Upper lobe of right lung (tissue), 1 donor: ENCODE data around the gene BRMS1L. TPM values are rescaled to one million over a fixed set of nuclear protein-coding genes. Genes with fewer than 3 reads are reported as not detected.
A peak's percentile ranks its signal among the peaks of the same experiment; 100 is the strongest.
"Not testable (repeated sequence)": the region's sequence is repeated elsewhere in the genome, so short reads cannot be mapped to it uniquely, and the experiment has no call there.

Source experiments
- ATAC-seq: fragments of 200-7000 bp; cut with Tn5 transposase; one replicate; pipeline ENCODE4 v1.9.1; 2020; ENCODE audit warnings: mild to moderate bottlenecking, moderate library complexity
- DNase-seq: peaks from one replicate; pipeline ENCODE4 v3.0.0-alpha.2; 2020
- H3K27ac ChIP-seq: fragments of 200-600 bp; one replicate; pipeline ENCODE4 v1.8.0; 2022
- H3K27me3 ChIP-seq: fragments of 200-600 bp; one replicate; pipeline ENCODE4 v1.8.0; 2022; ENCODE audit warnings: mild to moderate bottlenecking
- H3K36me3 ChIP-seq: fragments of 200-600 bp; one replicate; pipeline ENCODE4 v1.8.0; 2022
- H3K4me1 ChIP-seq: fragments of 200-600 bp; one replicate; pipeline ENCODE4 v1.8.0; 2022
- H3K4me3 ChIP-seq: fragments of 200-600 bp; one replicate; pipeline ENCODE4 v1.8.0; 2022; ENCODE audit warnings: mild to moderate bottlenecking
- H3K9me3 ChIP-seq: fragments of 200-600 bp; one replicate; pipeline ENCODE4 v1.8.0; 2022
- intact Hi-C: fragments of 100-400 bp; cut with DNase I; formaldehyde crosslinking; loops from one replicate; pipeline ENCODE4 v1.11.0; 2022
- total RNA-seq: library from RNA; stranded (reverse); fragmentation: NEBNext Ultra II Directional; extraction: Animal tissue kit (Norgen Biotek cat#: 25700); gene quantifications from one replicate; pipeline ENCODE4 v1.2.1, GENCODE V29; 2021
- TF ChIP-seq, protein P1 (sequence below): fragments of 200-600 bp; IDR thresholded peaks from one replicate; pipeline ENCODE4 v1.8.0; 2022; ENCODE audit warnings: antibody characterized with exemption
- donor health status: DM: no; HTN: yes; CAD: no; lungs with severe emphysema.

BRMS1L gene
- total RNA-seq, 1 donor from 2014 or later, result 7.0 TPM

DNA sequence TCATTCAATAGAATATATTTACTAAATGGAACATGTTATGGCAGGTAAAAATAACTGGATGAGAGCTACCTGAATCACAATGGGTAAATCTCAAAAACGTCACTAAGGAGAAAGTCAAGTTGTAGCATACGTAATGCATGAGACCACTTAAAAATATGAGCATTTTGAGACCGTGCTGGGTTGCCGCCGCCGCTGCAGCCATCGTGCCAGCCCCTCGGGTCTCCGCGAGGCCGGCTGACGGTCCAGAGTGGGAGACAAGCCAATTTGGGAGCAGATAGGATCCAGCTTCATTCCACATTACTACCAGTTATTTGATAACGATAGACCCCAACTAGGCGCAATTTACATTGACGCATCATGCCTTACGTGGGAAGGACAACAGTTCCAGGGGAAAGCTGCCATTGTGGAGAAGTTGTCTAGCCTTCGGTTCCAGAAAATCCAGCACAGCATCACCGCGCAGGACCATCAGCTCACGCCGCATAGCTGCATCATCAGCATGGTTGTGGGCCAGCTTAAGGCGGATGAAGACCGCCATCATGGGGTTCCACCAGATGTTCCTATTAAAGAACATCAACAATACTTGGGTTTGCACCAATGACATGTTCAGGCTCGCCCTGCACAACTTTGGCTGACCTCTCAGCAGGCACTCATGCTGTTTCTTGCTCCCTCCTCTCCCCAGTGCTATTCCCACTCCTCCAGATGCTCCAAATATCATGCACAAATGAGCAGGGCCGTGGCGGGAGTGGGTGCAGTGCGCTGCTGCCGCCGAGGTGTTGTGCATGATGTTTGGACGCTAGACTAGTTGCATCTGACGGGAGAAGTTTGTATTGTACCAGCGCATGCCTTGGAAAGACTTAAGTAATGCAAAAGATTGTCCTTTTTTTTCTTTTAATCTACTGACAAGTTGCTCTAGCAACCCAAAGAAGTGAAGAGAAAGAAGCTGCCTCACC is 6.3 kb upstream of the BRMS1L start:
- ATAC-seq (no peak), DNase-seq (no peak)
- H3K4me3 ChIP-seq, result no peak overlapping the region
- no peaks in the 10 kb centered on the region for H3K4me1 ChIP-seq
- H3K27ac ChIP-seq, result no peak overlapping the region
- H3K9me3 ChIP-seq, result no peaks in the 10 kb centered on the region
- H3K36me3 ChIP-seq, result no peaks in the 10 kb centered on the region
- no peaks in the 10 kb centered on the region for H3K27me3 ChIP-seq
- TF ChIP-seq, protein P1, sequence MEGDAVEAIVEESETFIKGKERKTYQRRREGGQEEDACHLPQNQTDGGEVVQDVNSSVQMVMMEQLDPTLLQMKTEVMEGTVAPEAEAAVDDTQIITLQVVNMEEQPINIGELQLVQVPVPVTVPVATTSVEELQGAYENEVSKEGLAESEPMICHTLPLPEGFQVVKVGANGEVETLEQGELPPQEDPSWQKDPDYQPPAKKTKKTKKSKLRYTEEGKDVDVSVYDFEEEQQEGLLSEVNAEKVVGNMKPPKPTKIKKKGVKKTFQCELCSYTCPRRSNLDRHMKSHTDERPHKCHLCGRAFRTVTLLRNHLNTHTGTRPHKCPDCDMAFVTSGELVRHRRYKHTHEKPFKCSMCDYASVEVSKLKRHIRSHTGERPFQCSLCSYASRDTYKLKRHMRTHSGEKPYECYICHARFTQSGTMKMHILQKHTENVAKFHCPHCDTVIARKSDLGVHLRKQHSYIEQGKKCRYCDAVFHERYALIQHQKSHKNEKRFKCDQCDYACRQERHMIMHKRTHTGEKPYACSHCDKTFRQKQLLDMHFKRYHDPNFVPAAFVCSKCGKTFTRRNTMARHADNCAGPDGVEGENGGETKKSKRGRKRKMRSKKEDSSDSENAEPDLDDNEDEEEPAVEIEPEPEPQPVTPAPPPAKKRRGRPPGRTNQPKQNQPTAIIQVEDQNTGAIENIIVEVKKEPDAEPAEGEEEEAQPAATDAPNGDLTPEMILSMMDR, result no peak
- intact Hi-C loops, result no loop called here

DNA sequence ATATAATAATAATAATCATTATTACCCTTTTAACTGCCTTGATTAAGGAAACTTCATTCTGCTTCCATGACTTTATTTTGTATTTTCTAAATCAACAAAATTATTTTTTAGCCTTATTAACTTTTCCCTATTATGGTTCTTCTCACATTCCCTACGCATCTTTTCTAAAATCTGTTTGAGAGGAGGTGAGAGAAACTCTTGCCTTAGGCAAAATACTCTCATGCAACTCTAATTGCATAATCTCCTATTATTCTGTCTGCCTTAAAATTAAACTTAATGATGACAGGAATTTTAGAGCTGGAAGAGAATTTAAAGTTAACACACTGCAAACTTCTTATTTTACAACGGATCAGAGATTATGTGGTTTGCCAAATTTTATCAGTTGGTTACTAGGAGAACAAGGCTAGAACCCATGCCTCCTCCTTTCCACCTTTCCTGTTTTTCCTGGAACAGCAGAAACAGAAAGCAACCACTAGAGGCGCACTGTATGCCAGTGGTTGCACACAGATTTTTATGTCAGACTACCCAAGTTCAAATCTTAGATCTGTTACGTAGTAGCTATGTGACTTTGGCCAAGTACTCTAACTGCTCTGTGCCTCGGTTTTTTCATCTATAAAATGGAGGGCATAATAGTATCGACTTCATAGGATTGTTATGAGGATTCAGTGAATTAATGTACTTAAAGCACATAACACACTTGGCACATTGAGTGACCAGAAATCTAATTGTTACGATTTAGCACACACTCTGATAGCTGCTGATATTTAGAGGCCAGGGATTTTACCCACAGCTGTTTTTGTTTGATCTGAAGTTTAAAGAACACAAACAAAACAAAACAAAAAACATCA is 4.3 kb upstream of the BRMS1L start:
- no peak overlapping the region for H3K27ac ChIP-seq
- no peaks in the 10 kb centered on the region for H3K27me3 ChIP-seq
- H3K36me3 ChIP-seq, result no peaks in the 10 kb centered on the region
- no peak overlapping the region for H3K4me3 ChIP-seq
- ATAC-seq, result no peak
- TF ChIP-seq, protein P1, result peak; percentile 85
- no peaks in the 10 kb centered on the region for H3K4me1 ChIP-seq
- H3K9me3 ChIP-seq, result no peaks in the 10 kb centered on the region
- intact Hi-C loops, result no loop called here
- DNase-seq, result no peak

DNA sequence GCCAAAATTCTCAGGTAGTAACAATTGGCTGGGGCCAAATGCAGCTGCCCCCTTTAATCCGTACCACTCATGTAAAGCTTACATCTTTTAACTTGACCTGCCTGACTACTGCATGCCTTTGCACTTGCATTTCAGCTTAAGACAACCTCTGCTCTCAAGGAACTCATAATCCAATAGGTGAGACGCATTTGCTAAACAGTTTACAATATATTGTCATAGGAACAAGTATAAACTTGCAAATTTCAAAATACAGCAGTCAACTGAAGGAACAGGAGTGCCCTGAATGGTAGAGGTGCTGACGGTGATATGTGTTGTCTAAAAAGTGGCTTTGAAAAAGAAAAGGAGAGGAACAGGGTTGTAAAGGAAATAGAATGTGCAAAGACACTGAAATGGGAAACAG is 3.6 kb upstream of the BRMS1L start:
- intact Hi-C loops, result no loop called here

DNA sequence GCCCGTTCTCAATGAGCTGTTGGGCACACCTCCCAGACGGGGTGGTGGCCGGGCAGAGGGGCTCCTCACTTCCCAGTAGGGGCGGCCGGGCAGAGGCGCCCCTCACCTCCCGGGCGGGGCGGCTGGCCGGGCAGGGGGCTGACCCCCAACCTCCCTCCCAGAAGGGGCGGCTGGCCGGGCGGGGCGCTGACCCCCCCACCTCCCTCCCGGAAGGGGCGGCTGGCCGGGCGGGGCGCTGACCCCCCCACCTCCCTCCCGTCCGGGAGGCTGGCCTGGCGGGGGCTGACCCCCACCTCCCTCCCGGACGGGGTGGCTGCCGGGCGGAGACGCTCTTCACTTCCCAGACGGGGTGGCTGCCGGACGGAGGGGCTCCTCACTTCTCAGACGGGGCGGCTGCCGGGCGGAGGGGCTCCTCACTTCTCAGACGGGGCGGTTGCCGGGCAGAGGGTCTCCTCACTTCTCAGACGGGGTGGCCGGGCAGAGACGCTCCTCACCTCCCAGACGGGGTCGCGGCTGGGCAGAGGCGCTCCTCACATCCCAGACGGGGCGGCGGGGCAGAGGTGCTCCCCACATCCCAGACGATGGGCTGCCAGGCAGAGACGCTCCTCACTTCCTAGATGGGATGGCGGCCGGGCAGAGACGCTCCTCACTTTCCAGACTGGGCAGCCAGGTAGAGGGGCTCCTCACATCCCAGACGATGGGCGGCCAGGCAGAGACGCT is 1.5 kb upstream of the BRMS1L start:
- ATAC-seq, intact Hi-C loops, H3K27ac ChIP-seq: not testable (repeated sequence)

More for the DNA sequence above, 3.6 kb upstream of the BRMS1L start:
- TF ChIP-seq, protein P1, result no peak
- Histone ChIP-seq H3K4me1 (no peaks in the 10 kb centered on the region), H3K4me3 (no peak overlapping the region), H3K36me3 (no peaks in the 10 kb centered on the region), H3K9me3 (no peaks in the 10 kb centered on the region), H3K27me3 (no peaks in the 10 kb centered on the region), H3K27ac (no peak overlapping the region)
- ATAC-seq (no peak), DNase-seq (no peak)

DNA sequence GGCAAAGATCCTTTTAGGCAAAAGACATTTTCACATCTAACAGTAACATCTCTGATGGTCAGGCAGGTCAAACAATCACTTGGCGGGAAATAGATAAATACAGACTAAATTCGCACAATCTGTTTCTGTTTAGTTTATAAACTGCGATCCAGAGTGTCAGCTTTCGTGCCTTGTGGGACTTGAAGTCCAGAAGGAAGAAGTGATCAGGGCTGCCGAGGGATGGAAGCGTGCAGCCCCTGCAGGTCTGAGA is 245 bp upstream of the BRMS1L start:
- TF ChIP-seq, protein P1, result no peak
- DNase-seq, result no peak
- Histone ChIP-seq H3K4me1 (no peaks in the 10 kb centered on the region), H3K27ac (peak overlapping the region; percentile 95), H3K4me3 (peak overlapping the region; percentile 74), H3K36me3 (no peaks in the 10 kb centered on the region), H3K27me3 (no peaks in the 10 kb centered on the region), H3K9me3 (no peaks in the 10 kb centered on the region)
- ATAC-seq, result no peak
- intact Hi-C loops, result no loop called here

More for the DNA sequence above, 1.5 kb upstream of the BRMS1L start:
- not testable (repeated sequence) for H3K27me3 ChIP-seq, H3K4me1 ChIP-seq, H3K4me3 ChIP-seq, H3K9me3 ChIP-seq, H3K36me3 ChIP-seq
- DNase-seq, result peak; percentile 40
